HG03457 (cell line): Measurements from ENCODE around the gene SLC41A3.
"Not testable (repeated sequence)": the region's sequence is repeated elsewhere in the genome, so short reads cannot be mapped to it uniquely, and the experiment has no call there.

Source experiments
- ATAC-seq: cut with Tn5 transposase; IDR thresholded peaks from one replicate; pipeline ENCODE4 v1.9.1; 2021; ENCODE audit warnings: moderate number of reproducible peaks; ENCODE audit not compliant: unreplicated experiment

Gene SLC41A3

GRCh38 chr3:126056681-126057500, 27.0 kb downstream of the SLC41A3 start:
- no peak for ATAC-seq

GRCh38 chr3:126056088-126056487, 27.8 kb downstream of the SLC41A3 start:
- ATAC-seq: no peak

- no peak for ATAC-seq
Measured at GRCh38 chr3:126054870-126055269, 29.1 kb downstream of the SLC41A3 start.

- ATAC-seq: no peak
Measured at GRCh38 chr3:126053949-126054569, 29.9 kb downstream of the SLC41A3 start.

GRCh38 chr3:126053513-126053912, 30.4 kb downstream of the SLC41A3 start:
- ATAC-seq: no peak

GRCh38 chr3:126052196-126053058, 31.5 kb downstream of the SLC41A3 start:
- no peak for ATAC-seq

GRCh38 chr3:126051741-126052140, 32.2 kb downstream of the SLC41A3 start:
- ATAC-seq: no peak

- no peak for ATAC-seq
Measured at GRCh38 chr3:126051234-126051633, 32.7 kb downstream of the SLC41A3 start.

- no peak for ATAC-seq
Measured at GRCh38 chr3:126050626-126051025, 33.3 kb downstream of the SLC41A3 start.

- ATAC-seq: no peak
Measured at GRCh38 chr3:126050050-126050392, 33.9 kb downstream of the SLC41A3 start.

- ATAC-seq: no peak
Measured at GRCh38 chr3:126049289-126050049, 34.5 kb downstream of the SLC41A3 start.

GRCh38 chr3:126040386-126040785, 43.5 kb downstream of the SLC41A3 start:
- no peak for ATAC-seq

GRCh38 chr3:126039870-126040269, 44.1 kb downstream of the SLC41A3 start:
- no peak for ATAC-seq

- not testable (repeated sequence) for ATAC-seq
Measured at GRCh38 chr3:126038791-126039190, 45.1 kb downstream of the SLC41A3 start.

- no peak for ATAC-seq
Measured at GRCh38 chr3:126036056-126036549, 47.8 kb downstream of the SLC41A3 start.

- no peak for ATAC-seq
Measured at GRCh38 chr3:126035362-126036050, 48.4 kb downstream of the SLC41A3 start.

GRCh38 chr3:126034481-126035361, 49.2 kb downstream of the SLC41A3 start:
- ATAC-seq: no peak

GRCh38 chr3:126033765-126034164, 50.2 kb downstream of the SLC41A3 start:
- ATAC-seq: no peak
